Pancreas (tissue), 10 donors: ENCODE results near the gene WWOX. TPM values are rescaled to one million over a fixed set of nuclear protein-coding genes. Genes with fewer than 3 reads are reported as not detected.
A peak's percentile ranks its signal among the peaks of the same experiment; 100 is the strongest.

Source experiments
- ATAC-seq, 4 donors: fragments of 200-7000 bp; cut with Tn5 transposase; one replicate each; pipeline versions ENCODE4 v1.8.0 to v1.9.1; 2020; ENCODE audit warnings: mild to moderate bottlenecking in 4 of 4, moderate library complexity in 4 of 4
- DNase-seq, 6 donors: peaks; one replicate each; pipeline ENCODE4 v3.0.0-alpha.2; 2020
- FAIRE-seq: peaks from 2 replicates; lab custom pipeline; 2012; peaks lifted over from hg19 to GRCh38; lab: Jason Lieb, UNC
- H3K27ac ChIP-seq, 4 donors: fragments of 200-600 bp; sonication (generic); 1 replicate in 3 of 4; 2 replicates in 1 of 4; pipeline versions ENCODE4 v1.5.0 to v1.8.0; 2020
- H3K27me3 ChIP-seq, 4 donors: fragments of 200-600 bp; one replicate each; pipeline ENCODE4 v1.8.0; 2021
- H3K36me3 ChIP-seq, 3 donors: fragments of 200-600 bp; sonication (generic) in 1 of 3; one replicate each; pipeline versions ENCODE4 v1.5.0 to v1.8.0; 2020 to 2021
- H3K4me1 ChIP-seq, 3 donors: fragments of 200-600 bp; one replicate each; pipeline ENCODE4 v1.8.0; 2021
- H3K4me3 ChIP-seq, 4 donors: fragments of 200-600 bp; sonication (generic) in 2 of 4; one replicate each; pipeline versions ENCODE4 v1.5.0 to v1.8.0; 2020 to 2021
- H3K9me3 ChIP-seq, 4 donors: fragments of 200-600 bp; one replicate each; pipeline ENCODE4 v1.8.0; 2021
- WGBS, 2 donors: extraction: QIAGEN DNeasy Blood & Tissue Kit; methylation state at CpG; one replicate each; pipeline ENCODE4 v1.1.7; 2013; 5-methylcytosine and 5-hydroxymethylcytosine counted together
- intact Hi-C, 3 donors: fragments of 100-400 bp; cut with DNase I; formaldehyde crosslinking; loops; one replicate each; pipeline versions ENCODE4 v1.11.1 to v1.14.2; 2022
- polyA plus RNA-seq, 2 donors: library from polyadenylated mRNA; stranded (reverse); fragments of 200-250 nt; gene quantifications; one replicate each; pipeline ENCODE4 v1.2.3, GENCODE V29; 2013
- total RNA-seq, 6 donors: library from RNA; stranded (reverse); fragmentation: NEBNext Ultra II Directional in 4 of 6; extraction: Animal tissue kit (Norgen Biotek cat#: 25700) in 4 of 6; gene quantifications; one replicate each; pipeline versions ENCODE4 v1.2.1 to v1.2.4, GENCODE V29; 2021 to 2023
- TF ChIP-seq, protein P1 (sequence below), 4 donors: fragments of 200-600 bp; sonication (generic) in 3 of 4; IDR thresholded peaks; one replicate each; pipeline versions ENCODE4 v1.5.0 to v1.8.0; 2021; ENCODE audit warnings: antibody characterized with exemption in 4 of 4
- donor health status: healthy with polysubstance abuse.
- donor health status: DM: no; HTN: no; CAD: no; lungs with moderate emphysema.
- donor health status: DM: no; HTN: no; CAD: no.
- donor health status: control.
- donor health status: control.
- donor health status: Bipolar disorder and iron deficiency.
- donor health status: DM: yes; HTN: yes; CAD: no.
- donor health status: DM: no; HTN: no; CAD: no.
- donor health status: DM: no; HTN: no; CAD: no.
- donor health status: DM: yes; HTN: yes; CAD: no.

Gene WWOX
- total and polyA plus RNA-seq, 8 donors, result 6.8 to 14.4 (median 10.8) TPM

DNA sequence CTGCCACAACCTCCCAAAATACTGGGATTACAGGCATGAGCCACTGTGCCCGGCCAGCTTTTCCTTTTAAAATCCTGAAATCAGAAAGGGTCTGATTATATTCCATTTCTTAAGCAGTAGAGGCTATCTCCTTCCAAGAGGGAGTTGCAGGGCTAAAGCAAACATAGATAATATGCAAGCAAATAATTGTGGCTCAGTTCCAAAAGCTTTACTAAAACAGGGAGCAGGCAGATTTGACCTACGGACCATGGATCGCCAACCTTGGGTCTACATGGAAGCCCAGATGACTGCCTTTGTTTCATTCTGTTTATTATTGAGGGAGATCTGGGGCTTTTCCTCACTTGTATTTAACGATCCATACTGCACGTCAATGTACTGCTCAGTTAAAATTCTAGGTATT, 38.6 kb upstream of the WWOX start:
- 41% methylated on average over 5 of the region's 5 CpGs for WGBS, 2 donors
- intact Hi-C loops, result no loop called here
- Histone ChIP-seq H3K27me3 (no peaks in the 10 kb centered on the region), H3K27ac (no peak overlapping the region), H3K4me3 (no peak overlapping the region), H3K9me3 (no peaks in the 10 kb centered on the region), H3K36me3 (no peaks in the 10 kb centered on the region), H3K4me1 (no peaks in the 10 kb centered on the region)
- ATAC-seq, result peak; percentile 22 to 81 (median 68)
- TF ChIP-seq, protein P1, sequence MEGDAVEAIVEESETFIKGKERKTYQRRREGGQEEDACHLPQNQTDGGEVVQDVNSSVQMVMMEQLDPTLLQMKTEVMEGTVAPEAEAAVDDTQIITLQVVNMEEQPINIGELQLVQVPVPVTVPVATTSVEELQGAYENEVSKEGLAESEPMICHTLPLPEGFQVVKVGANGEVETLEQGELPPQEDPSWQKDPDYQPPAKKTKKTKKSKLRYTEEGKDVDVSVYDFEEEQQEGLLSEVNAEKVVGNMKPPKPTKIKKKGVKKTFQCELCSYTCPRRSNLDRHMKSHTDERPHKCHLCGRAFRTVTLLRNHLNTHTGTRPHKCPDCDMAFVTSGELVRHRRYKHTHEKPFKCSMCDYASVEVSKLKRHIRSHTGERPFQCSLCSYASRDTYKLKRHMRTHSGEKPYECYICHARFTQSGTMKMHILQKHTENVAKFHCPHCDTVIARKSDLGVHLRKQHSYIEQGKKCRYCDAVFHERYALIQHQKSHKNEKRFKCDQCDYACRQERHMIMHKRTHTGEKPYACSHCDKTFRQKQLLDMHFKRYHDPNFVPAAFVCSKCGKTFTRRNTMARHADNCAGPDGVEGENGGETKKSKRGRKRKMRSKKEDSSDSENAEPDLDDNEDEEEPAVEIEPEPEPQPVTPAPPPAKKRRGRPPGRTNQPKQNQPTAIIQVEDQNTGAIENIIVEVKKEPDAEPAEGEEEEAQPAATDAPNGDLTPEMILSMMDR (IDR thresholded peaks at IDR 0.05), result no peak
- no peak for DNase-seq
- no peak for FAIRE-seq

DNA sequence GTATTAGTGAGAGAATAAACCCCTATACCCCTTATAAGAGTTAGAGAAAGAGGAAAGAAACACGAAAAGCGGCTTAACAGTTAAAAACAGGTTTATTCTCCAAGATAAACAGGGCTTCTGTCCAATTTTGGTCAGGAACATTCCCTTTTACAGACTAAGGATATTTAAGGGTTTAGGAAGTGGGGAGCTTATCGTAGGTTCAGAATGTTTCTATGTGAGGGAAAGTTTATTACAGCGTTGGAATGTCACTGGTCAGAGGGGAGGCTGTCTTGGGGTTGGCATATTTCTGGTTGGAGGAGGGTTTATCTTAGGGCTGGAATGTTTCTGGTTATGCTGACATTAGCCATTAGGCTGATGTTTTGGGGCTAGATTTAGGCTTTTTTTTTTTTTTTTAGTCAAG, 34.1 kb upstream of the WWOX start:
- ATAC-seq, result no peak

DNA sequence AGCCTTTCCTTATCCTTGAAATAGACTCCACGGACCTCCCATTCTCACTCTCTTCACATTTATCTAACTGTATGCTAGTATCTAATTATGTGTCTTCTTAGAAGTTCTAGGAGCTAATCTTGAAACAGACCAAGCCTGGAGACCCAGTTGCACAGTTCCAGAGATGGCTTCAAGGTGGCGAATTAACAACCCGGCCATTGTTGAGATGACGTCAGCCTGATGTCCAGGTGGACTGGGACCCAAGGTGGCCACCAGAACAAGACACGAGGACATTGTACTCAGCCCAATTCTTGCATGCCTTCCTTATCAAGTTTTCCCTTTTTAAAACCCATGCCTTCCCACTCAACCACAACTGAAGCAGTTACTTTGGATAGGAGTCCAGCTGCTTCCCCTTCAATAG, 29.5 kb upstream of the WWOX start:
- intact Hi-C loops, result no loop called here
- no peaks in the 10 kb centered on the region for H3K36me3 ChIP-seq
- no peaks in the 10 kb centered on the region for H3K4me1 ChIP-seq
- no peaks in the 10 kb centered on the region for H3K9me3 ChIP-seq
- H3K4me3 ChIP-seq, result no peak overlapping the region
- no peaks in the 10 kb centered on the region for H3K27me3 ChIP-seq
- 89 to 92% methylated on average over 5 of the region's 5 CpGs for WGBS, 2 donors
- TF ChIP-seq, protein P1 (IDR thresholded peaks at IDR 0.05), result no peak
- FAIRE-seq (no peak), ATAC-seq (no peak), DNase-seq (no peak)
- no peak overlapping the region for H3K27ac ChIP-seq

More for the DNA sequence above, 34.1 kb upstream of the WWOX start:
- H3K36me3 ChIP-seq, result no peaks in the 10 kb centered on the region
- no peak for DNase-seq
- 63 to 69% methylated on average over 4 of the region's 4 CpGs for WGBS, 2 donors
- TF ChIP-seq, protein P1 (IDR thresholded peaks at IDR 0.05), result no peak
- no peak overlapping the region for H3K27ac ChIP-seq
- H3K27me3 ChIP-seq, result no peaks in the 10 kb centered on the region
- no peak for FAIRE-seq
- no peaks in the 10 kb centered on the region for H3K9me3 ChIP-seq
- intact Hi-C loops, result no loop called here
- no peaks in the 10 kb centered on the region for H3K4me1 ChIP-seq
- H3K4me3 ChIP-seq, result no peak overlapping the region

DNA sequence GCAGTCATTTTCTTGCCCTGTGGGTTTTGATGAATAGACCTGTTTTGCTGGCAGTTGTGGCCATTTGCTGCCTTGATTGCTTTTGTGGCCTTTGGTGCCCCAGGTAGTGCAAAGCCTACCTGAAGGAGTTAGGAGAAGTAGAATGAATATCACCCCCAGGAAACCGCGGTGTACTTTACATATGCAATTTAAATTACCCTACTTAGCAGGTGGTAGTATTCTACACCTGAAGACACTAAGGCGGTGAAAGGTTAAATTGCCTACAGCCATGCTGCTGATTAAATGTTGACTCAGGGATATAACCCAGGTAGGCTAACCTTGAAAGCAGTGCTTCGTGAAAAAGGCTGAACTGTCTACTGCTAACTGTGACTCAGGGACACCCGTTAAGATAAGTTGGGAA, 27.2 kb upstream of the WWOX start:
- ATAC-seq, result peak; percentile 64 to 95 (median 84)
- no peak for FAIRE-seq

GRCh38 chr16:78075800-78076199, 23.7 kb upstream of the WWOX start:
- no peak for FAIRE-seq
- ATAC-seq, result no peak
- Histone ChIP-seq H3K4me3 (no peak overlapping the region), H3K27ac (no peak overlapping the region), H3K36me3 (no peaks in the 10 kb centered on the region), H3K9me3 (no peaks in the 10 kb centered on the region), H3K4me1 (no peaks in the 10 kb centered on the region), H3K27me3 (no peaks in the 10 kb centered on the region)
- TF ChIP-seq, protein P1 (IDR thresholded peaks at IDR 0.05), result no peak
- 85 to 97% methylated on average over 3 of the region's 3 CpGs for WGBS, 2 donors
- no peak for DNase-seq
- intact Hi-C loops, result no loop called here

More for the DNA sequence above, 27.2 kb upstream of the WWOX start:
- no peaks in the 10 kb centered on the region for H3K9me3 ChIP-seq
- no peaks in the 10 kb centered on the region for H3K27me3 ChIP-seq
- intact Hi-C loops, result no loop called here
- 13 to 17% methylated on average over 5 of the region's 5 CpGs for WGBS, 2 donors
- no peak overlapping the region for H3K27ac ChIP-seq
- no peak overlapping the region for H3K4me3 ChIP-seq
- H3K4me1 ChIP-seq, result no peaks in the 10 kb centered on the region
- no peaks in the 10 kb centered on the region for H3K36me3 ChIP-seq
- TF ChIP-seq, protein P1 (IDR thresholded peaks at IDR 0.05), result no peak
- DNase-seq, result peak in 1 of 6 donors; percentile 7
